ENCODE results near the gene ATG7. TPM values are rescaled to one million over a fixed set of nuclear protein-coding genes. Genes with fewer than 3 reads are reported as not detected.
A peak's percentile ranks its signal among the peaks of the same experiment; 100 is the strongest.

ATG7 gene
- total RNA-seq, 1 experiment from 2014 or later = 29.3 TPM

DNA sequence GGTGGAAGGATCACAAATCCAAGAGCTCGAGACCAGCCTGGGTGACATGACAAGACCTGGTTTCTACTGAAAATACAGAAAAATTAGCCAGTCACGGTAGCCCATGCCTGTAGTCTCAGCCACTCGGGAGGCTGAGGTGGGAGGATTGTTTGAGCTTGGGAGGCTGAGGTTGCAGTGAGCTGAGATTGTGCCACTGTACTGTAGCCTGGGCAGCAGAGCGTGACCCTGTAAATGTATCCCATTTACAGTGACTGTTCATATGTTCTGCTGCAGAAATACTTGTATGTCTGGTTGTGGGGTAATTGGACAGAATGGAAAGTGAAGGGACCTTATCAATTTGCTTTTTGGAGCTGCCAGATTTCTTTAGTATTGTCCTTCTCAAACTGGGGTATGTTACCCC is 24.9 kb downstream of the ATG7 start:
- Histone ChIP-seq H3K9me3 (ENCODE audit: control insufficient read depth in 1 of 2, insufficient read depth in 1 of 2, low read depth in 1 of 2, low read length in 2 of 2) (no peaks in the 10 kb centered on the region), H3K4me2 (ENCODE audit: low read length) (no peak overlapping the region), H4K20me1 (ENCODE audit: insufficient read depth) (no peaks in the 10 kb centered on the region; the same call in 1 of the 2 replicates), H3K27me3 (ENCODE audit: insufficient read depth, low read length) (no peaks in the 10 kb centered on the region), H3K9ac (ENCODE audit: low read length) (no peak overlapping the region), H3K4me1 (ENCODE audit: control insufficient read depth in 1 of 2, insufficient read depth in 2 of 2, low read length in 2 of 2) (no peaks in the 10 kb centered on the region), H3K36me3 (ENCODE audit: control insufficient read depth in 1 of 2, insufficient read depth in 2 of 2, low read length in 2 of 2) (peaks cover 0 to 11% of the 10 kb centered on the region in 2 experiments; a peak in 3 of 4 replicates), H2AFZ (ENCODE audit: low read depth, low read length, poor library complexity, severe bottlenecking) (no peak overlapping the region), H3K27ac (ENCODE audit: low read depth, low read length) (no peak overlapping the region), H3K79me2 (ENCODE audit: insufficient read depth, low read length) (peaks cover 18% of the 10 kb centered on the region), H3K9me2 (ENCODE audit: insufficient read depth) (no peaks in the 10 kb centered on the region), H3K4me3 (replicated peaks in 1 of 2; ENCODE audit: low read depth in 1 of 2, low read length in 2 of 2) (no peak overlapping the region)
- ChIA-PET RAD21 (ENCODE audit: low non-redundant PET in 1 of 2, low total read pairs in 2 of 2, uncharacterized antibody in 2 of 2, unreplicated experiment in 2 of 2) (no interaction called here), CTCF (no interaction called here), POLR2A (no interaction called here)
- TF ChIP-seq MAX (IDR thresholded peaks at IDR 0.05) (no peak), EGR1 (IDR thresholded peaks at IDR 0.05; ENCODE audit: low read depth) (no peak), EZH2phosphoT487 (IDR thresholded peaks at IDR 0.05; ENCODE audit: borderline replicate concordance) (no peak), ELF1 (IDR thresholded peaks at IDR 0.05; ENCODE audit: borderline replicate concordance, low read depth) (no peak), ZFX (IDR thresholded peaks at IDR 0.05) (no peak), CBX3 (IDR thresholded peaks at IDR 0.05; ENCODE audit: low read depth) (no peak), FOSL1 (IDR thresholded peaks at IDR 0.05; ENCODE audit: low read depth) (no peak)
- DNase-seq (ENCODE audit: low read depth, low spot score) (no peak), ATAC-seq (no peak)
- intact Hi-C loops (cut with micrococcal nuclease) = no loop called here
- no TSS peak for BruUV-seq (replicated peaks)

- peaks cover 0 to 9% of the 10 kb centered on the region in 2 experiments; a peak in 1 of 4 replicates for H3K4me1 ChIP-seq (ENCODE audit: control insufficient read depth in 1 of 2, insufficient read depth in 2 of 2, low read length in 2 of 2)
- intact Hi-C loops (cut with micrococcal nuclease) = no loop called here
- no peak for ATAC-seq
Measured at GRCh38 chr3:11300970-11301369, 28.8 kb downstream of the ATG7 start.

More at GRCh38 chr3:11300970-11301369, 28.8 kb downstream of the ATG7 start:
- TSS peak; percentile 11 for BruUV-seq (replicated peaks)
- POLR2A ChIA-PET = interaction anchor here (1.0 kb wide), 1 partner anchor 31 kb away, joined by 4 read pairs; no protein-coding TSS in a partner anchor
- Histone ChIP-seq H4K20me1 (ENCODE audit: insufficient read depth) (no peaks in the 10 kb centered on the region), H3K79me2 (ENCODE audit: insufficient read depth, low read length) (peaks cover 4% of the 10 kb centered on the region; the same call in 1 of the 2 replicates), H2AFZ (ENCODE audit: low read depth, low read length, poor library complexity, severe bottlenecking) (no peak overlapping the region), H3K4me2 (ENCODE audit: low read length) (no peak overlapping the region), H3K9ac (ENCODE audit: low read length) (no peak overlapping the region), H3K27me3 (ENCODE audit: insufficient read depth, low read length) (no peaks in the 10 kb centered on the region), H3K9me3 (ENCODE audit: control insufficient read depth in 1 of 2, insufficient read depth in 1 of 2, low read depth in 1 of 2, low read length in 2 of 2) (no peaks in the 10 kb centered on the region), H3K9me2 (ENCODE audit: insufficient read depth) (no peaks in the 10 kb centered on the region), H3K36me3 (ENCODE audit: control insufficient read depth in 1 of 2, insufficient read depth in 2 of 2, low read length in 2 of 2) (peaks cover 4 to 11% of the 10 kb centered on the region in 2 experiments; a peak in 3 of 4 replicates), H3K4me3 (replicated peaks in 1 of 2; ENCODE audit: low read depth in 1 of 2, low read length in 2 of 2) (no peak overlapping the region), H3K27ac (ENCODE audit: low read depth, low read length) (no peak overlapping the region)
- CTCF ChIA-PET = no interaction called here
- RAD21 ChIA-PET (ENCODE audit: low non-redundant PET in 1 of 2, low total read pairs in 2 of 2, uncharacterized antibody in 2 of 2, unreplicated experiment in 2 of 2) = no interaction called here
- TF ChIP-seq ATF3 (IDR thresholded peaks at IDR 0.05) (no peak), ELF1 (IDR thresholded peaks at IDR 0.05; ENCODE audit: borderline replicate concordance, low read depth) (no peak), POLR2AphosphoS5 (IDR thresholded peaks at IDR 0.05; ENCODE audit: low read depth, low read length) (no peak), ZFX (IDR thresholded peaks at IDR 0.05) (no peak), SRF (IDR thresholded peaks at IDR 0.05; ENCODE audit: low read depth) (no peak), JUND (IDR thresholded peaks at IDR 0.05) (no peak), FOSL1 (IDR thresholded peaks at IDR 0.05; ENCODE audit: low read depth) (no peak), POLR2A (IDR thresholded peaks at IDR 0.05; ENCODE audit: borderline replicate concordance, extremely low read depth, insufficient read depth, insufficient read length) (no peak), SIN3A (IDR thresholded peaks at IDR 0.05; ENCODE audit: low read depth) (no peak), ZNF274 (IDR thresholded peaks at IDR 0.05; ENCODE audit: low read depth, low read length) (no peak), CTCF (IDR thresholded peaks at IDR 0.05 in 2 of 3, conservative IDR thresholded peaks at IDR 0.05 in 1 of 3; ENCODE audit: borderline replicate concordance in 1 of 3, insufficient read depth in 1 of 3, low read depth in 2 of 3, low read length in 2 of 3) (no peak), CBX3 (IDR thresholded peaks at IDR 0.05; ENCODE audit: low read depth) (no peak)
- DNase-seq (ENCODE audit: low read depth, low spot score) = no peak

Measured in HCT116 (cell line).